Measurements from ENCODE around the gene BACH2. TPM values are rescaled to one million over a fixed set of nuclear protein-coding genes. Genes with fewer than 3 reads are reported as not detected.

The BACH2 gene
- total RNA-seq, 2 experiments from 2014 or later, result 157 to 170 TPM

- H3K27me3 Mint-ChIP-seq, result no peaks in the 10 kb centered on the region
- H3K36me3 ChIP-seq (ENCODE audit: insufficient read depth, low read length), result peaks cover 8% of the 10 kb centered on the region
- H3K4me3 ChIP-seq (ENCODE audit: low read length), result no peak overlapping the region
- H3K4me3 Mint-ChIP-seq, result no peak overlapping the region
- H3K27me3 ChIP-seq (ENCODE audit: control insufficient read depth in 1 of 2, insufficient read depth in 2 of 2, low read length in 2 of 2), result no peaks in the 10 kb centered on the region
- no peaks in the 10 kb centered on the region for H3K9me3 Mint-ChIP-seq
- H3K4me1 Mint-ChIP-seq (ENCODE audit: low read depth), result peaks cover 83% of the 10 kb centered on the region
- intact Hi-C loops (cut with DNase I, micrococcal nuclease), result no loop called here
- DNase-seq, result no peak
- POLR2A ChIA-PET, result interaction anchor here (1.1 kb wide), 1 partner anchor 470 kb away, joined by 4 read pairs; no protein-coding TSS in a partner anchor
- TF ChIP-seq, protein P1, sequence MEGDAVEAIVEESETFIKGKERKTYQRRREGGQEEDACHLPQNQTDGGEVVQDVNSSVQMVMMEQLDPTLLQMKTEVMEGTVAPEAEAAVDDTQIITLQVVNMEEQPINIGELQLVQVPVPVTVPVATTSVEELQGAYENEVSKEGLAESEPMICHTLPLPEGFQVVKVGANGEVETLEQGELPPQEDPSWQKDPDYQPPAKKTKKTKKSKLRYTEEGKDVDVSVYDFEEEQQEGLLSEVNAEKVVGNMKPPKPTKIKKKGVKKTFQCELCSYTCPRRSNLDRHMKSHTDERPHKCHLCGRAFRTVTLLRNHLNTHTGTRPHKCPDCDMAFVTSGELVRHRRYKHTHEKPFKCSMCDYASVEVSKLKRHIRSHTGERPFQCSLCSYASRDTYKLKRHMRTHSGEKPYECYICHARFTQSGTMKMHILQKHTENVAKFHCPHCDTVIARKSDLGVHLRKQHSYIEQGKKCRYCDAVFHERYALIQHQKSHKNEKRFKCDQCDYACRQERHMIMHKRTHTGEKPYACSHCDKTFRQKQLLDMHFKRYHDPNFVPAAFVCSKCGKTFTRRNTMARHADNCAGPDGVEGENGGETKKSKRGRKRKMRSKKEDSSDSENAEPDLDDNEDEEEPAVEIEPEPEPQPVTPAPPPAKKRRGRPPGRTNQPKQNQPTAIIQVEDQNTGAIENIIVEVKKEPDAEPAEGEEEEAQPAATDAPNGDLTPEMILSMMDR (IDR thresholded peaks at IDR 0.05), result no peak
- H3K27ac Mint-ChIP-seq, result peak overlapping the region; percentile 45
- ATAC-seq (ENCODE audit: poor library complexity), result no peak
- H3K36me3 Mint-ChIP-seq (ENCODE audit: low read depth), result peaks cover 65% of the 10 kb centered on the region
- CTCF ChIA-PET, result interaction anchor here (1.3 kb wide), 1 partner anchor 492 kb away, joined by 3 read pairs; no protein-coding TSS in a partner anchor
- no peaks in the 10 kb centered on the region for H3K4me1 ChIP-seq (ENCODE audit: insufficient read depth, low read length)
- no peaks in the 10 kb centered on the region for H3K9me3 ChIP-seq (ENCODE audit: control insufficient read depth in 1 of 2, insufficient read depth in 1 of 2, low read length in 2 of 2)
- no peak overlapping the region for H3K27ac ChIP-seq (ENCODE audit: low read depth in 1 of 2, low read length in 2 of 2)
Observed at GRCh38 chr6:89986650-89987074, 310.0 kb downstream of the BACH2 start.

GRCh38 chr6:89985751-89986493, 310.7 kb downstream of the BACH2 start:
- no peaks in the 10 kb centered on the region for H3K4me1 ChIP-seq (ENCODE audit: insufficient read depth, low read length)
- peaks cover 81% of the 10 kb centered on the region for H3K4me1 Mint-ChIP-seq (ENCODE audit: low read depth)
- TF ChIP-seq, protein P1 (IDR thresholded peaks at IDR 0.05), result no peak
- H3K4me3 ChIP-seq (ENCODE audit: low read length), result no peak overlapping the region
- H3K9me3 Mint-ChIP-seq, result no peaks in the 10 kb centered on the region
- no peak overlapping the region for H3K4me3 Mint-ChIP-seq
- intact Hi-C loops (cut with DNase I, micrococcal nuclease), result no loop called here
- peaks cover 64% of the 10 kb centered on the region for H3K36me3 Mint-ChIP-seq (ENCODE audit: low read depth)
- no peak overlapping the region for H3K27ac ChIP-seq (ENCODE audit: low read depth in 1 of 2, low read length in 2 of 2)
- H3K27me3 Mint-ChIP-seq, result no peaks in the 10 kb centered on the region
- ATAC-seq (ENCODE audit: poor library complexity) (no peak), DNase-seq (no peak)
- POLR2A ChIA-PET, result interaction anchor here (1.1 kb wide), 1 partner anchor 470 kb away, joined by 4 read pairs; no protein-coding TSS in a partner anchor
- H3K27me3 ChIP-seq (ENCODE audit: control insufficient read depth in 1 of 2, insufficient read depth in 2 of 2, low read length in 2 of 2), result no peaks in the 10 kb centered on the region
- H3K36me3 ChIP-seq (ENCODE audit: insufficient read depth, low read length), result peaks cover 8% of the 10 kb centered on the region
- peak overlapping the region; percentile 52 for H3K27ac Mint-ChIP-seq
- no peaks in the 10 kb centered on the region for H3K9me3 ChIP-seq (ENCODE audit: control insufficient read depth in 1 of 2, insufficient read depth in 1 of 2, low read length in 2 of 2)
- CTCF ChIA-PET, result interaction anchor here (1.3 kb wide), 1 partner anchor 493 kb away, joined by 3 read pairs; no protein-coding TSS in a partner anchor

DNA sequence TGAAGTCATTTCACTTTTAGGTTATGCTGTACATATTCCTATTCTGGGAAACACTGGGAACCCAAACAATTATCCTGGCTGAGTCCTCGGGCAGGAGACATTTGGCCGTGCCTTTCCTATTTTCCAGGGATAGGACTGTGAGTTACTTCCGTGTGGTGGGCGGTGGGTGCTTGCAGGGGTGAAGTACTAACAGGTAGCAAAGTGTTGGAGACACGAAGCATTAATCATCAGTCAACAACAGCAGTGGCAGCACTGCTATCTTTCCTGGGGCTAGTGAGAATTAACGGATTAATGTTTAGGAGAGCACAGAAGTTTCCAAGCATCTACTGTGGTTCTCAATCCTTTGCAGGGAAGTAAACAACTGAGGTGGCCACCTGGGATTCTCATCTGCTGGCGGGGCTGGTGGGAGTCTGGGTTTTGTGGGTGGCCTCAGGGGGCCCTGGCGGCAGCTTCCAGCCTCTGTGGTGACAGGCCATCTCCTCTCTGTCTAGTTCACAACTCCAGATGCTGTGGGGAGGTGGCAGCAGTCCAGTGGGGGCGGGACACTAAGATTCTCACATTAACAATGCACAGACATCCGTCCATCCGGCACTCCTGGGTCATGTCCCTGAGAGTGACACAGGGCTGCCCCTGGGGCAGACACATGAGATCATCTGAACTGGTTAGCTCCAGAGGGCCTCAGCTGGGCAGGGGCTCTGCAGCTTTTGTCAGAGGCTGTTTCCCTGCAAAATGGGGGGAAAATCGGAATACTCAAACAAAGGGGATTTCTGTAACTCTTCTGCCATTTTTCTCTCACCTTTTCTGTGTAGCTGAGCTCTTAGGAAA, 311.5 kb downstream of the BACH2 start:
- no peak for DNase-seq
- ChIA-PET CTCF (interaction anchor here (1.3 kb wide), 1 partner anchor 494 kb away, joined by 3 read pairs; no protein-coding TSS in a partner anchor), POLR2A (no interaction called here)
- Mint-ChIP-seq H3K9me3 (no peaks in the 10 kb centered on the region), H3K27me3 (no peaks in the 10 kb centered on the region), H3K4me1 (ENCODE audit: low read depth) (peaks cover 73% of the 10 kb centered on the region), H3K4me3 (no peak overlapping the region), H3K36me3 (ENCODE audit: low read depth) (peaks cover 63% of the 10 kb centered on the region), H3K27ac (peak overlapping the region; percentile 52)
- ATAC-seq (ENCODE audit: poor library complexity), result no peak
- Histone ChIP-seq H3K27me3 (ENCODE audit: control insufficient read depth in 1 of 2, insufficient read depth in 2 of 2, low read length in 2 of 2) (no peaks in the 10 kb centered on the region), H3K4me3 (ENCODE audit: low read length) (no peak overlapping the region), H3K9me3 (ENCODE audit: control insufficient read depth in 1 of 2, insufficient read depth in 1 of 2, low read length in 2 of 2) (no peaks in the 10 kb centered on the region), H3K36me3 (ENCODE audit: insufficient read depth, low read length) (peaks cover 8% of the 10 kb centered on the region), H3K4me1 (ENCODE audit: insufficient read depth, low read length) (peaks cover 4% of the 10 kb centered on the region), H3K27ac (ENCODE audit: low read depth in 1 of 2, low read length in 2 of 2) (no peak overlapping the region)
- TF ChIP-seq, protein P1 (IDR thresholded peaks at IDR 0.05), result no peak
- intact Hi-C loops (cut with DNase I, micrococcal nuclease), result no loop called here
